DMS153 (cell line): ENCODE results near the gene ACTN4.
A peak's percentile ranks its signal among the peaks of the same experiment; 100 is the strongest.
"Not testable (repeated sequence)": the region's sequence is repeated elsewhere in the genome, so short reads cannot be mapped to it uniquely, and the experiment has no call there.

Experiments used
- DNase-seq: peaks from one replicate; lab custom pipeline; 2025; lab: John Stamatoyannopoulos, UW

Gene ACTN4

DNA sequence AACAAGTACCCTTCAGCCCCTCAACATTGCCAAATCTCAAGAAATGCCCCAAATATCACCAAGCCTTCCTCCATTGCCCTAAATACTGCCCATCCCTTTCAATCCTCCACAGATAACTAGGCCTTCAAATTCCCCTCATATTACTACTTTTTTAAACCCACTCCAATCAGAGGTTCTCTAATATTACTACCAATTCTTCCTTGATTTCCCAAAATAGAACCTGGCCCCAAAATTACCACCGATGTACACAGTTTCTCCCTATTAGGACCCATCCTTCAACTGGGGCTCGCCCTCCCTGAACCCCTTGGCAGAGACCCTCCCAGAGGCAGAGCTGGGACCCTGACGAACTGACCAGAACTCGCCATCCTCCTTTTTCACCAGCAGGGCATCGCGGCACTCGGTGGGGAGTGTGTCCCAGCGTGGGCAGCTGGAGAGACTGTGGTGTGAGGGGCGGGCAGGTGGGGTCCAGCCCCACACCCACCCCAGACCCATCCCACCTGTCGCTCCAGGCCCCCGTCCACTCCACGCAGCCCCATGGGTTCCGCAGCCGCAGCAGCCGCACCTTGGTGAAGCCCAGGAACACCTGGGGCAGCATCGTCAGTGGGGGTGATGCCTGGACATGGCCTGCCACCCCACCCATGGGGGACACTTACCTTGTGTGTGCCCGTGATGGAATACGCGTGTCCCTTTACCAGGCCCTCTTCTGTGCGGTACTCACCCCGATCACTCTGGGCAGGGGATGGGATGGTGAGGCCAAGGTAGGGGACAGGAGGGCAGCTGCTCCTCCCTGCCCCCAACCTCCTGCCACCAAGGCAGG lies 90.7 kb downstream of the ACTN4 start:
- no peak for DNase-seq

DNA sequence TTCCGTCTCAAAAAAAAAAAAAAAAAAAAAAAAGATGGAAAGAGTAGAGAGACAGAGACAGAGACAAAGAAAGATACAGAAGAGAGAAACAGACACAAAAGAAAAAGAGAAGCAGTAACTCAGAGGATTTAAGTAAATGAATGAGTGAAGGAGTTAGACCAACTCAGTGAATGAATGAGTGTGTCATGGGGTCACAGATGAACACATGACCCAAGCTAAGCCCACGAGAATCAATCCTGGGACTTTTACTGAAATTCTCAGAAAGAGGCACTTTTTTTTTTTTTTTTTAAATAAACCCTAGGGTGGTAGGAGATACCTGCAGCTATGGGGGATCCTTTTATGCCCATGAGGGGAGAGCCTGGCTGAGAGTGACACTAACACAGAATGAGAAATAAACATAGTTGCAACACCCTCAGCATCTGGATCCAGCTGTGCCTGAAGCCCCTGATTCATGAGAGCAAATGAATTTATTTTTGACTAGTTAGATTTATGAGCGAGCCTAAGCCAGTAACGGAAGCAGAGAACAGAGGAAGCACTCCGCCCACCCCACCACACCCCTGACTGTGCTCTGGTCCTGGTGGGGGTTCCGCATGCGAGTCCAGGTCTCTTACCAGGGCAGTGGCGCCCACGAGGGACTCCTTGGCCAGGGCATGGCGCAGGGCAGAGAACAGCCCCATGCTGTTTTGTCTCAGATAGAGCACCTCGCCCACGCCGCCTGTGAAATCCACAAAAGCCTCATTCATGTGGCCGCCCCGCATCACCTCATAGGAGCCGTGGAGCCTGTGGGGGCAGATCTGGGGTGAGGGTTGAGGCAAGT lies 92.2 kb downstream of the ACTN4 start:
- DNase-seq = no peak

DNA sequence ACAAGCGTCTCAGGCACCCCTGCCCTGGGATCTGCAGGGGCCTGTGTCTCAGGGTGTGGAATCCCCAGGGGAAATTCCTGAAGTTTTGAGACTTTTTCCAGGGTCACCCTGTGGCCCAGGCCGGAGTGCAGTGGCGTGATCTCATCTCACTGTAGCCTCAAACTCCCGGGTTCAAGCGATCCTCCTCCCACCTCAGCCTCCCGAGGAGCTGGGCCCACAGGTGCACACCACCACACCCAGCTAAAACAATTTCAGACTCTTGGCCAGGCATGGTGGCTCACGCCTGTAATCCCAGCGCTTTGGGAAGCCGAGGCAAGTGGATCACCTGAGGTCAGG lies 92.8 kb downstream of the ACTN4 start:
- no peak for DNase-seq

DNA sequence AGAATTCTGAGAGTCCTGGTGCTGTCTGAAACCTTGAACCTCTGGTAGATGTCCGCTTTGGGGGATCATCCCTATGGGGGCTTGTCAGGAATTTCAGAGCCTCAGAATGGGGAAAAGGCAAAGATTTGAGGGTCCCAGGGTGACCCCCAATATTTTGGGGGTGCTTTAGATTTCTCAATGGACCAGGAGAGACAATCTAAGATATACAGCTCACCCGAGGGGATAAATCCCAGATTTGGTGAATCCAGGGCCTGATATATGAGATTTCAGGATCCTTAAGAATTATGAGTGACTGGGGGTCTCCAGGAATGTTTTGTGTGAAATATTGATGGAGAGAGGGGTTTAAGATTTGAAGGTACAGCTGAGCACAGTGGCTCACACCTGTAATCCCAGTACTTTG lies 93.5 kb downstream of the ACTN4 start:
- no peak for DNase-seq

- DNase-seq = no peak
These were observed 94.2 kb downstream of the ACTN4 start for GRCh38 chr19:38741670-38742069.

- no peak for DNase-seq
These were observed 94.8 kb downstream of the ACTN4 start for GRCh38 chr19:38742296-38742695.

DNA sequence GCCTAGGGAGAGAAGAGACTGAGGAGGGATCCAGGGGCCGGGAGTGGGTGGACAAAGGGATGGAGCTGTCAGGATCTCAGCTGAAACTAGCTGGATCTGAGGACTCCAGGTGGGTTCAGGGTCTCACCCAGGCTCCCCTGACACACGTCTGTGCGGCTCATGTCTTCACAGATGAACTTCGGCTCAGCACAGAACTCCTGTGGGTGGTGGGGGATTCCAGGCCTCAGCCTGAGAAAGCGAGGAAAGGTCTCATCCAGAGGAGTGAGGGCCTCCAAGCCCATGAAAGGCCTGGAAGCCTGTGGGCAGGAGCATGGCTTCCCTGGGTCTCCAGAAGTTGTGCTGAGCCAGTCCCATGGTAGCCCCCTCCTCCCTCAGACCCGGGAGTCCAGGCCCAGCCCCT lies 95.5 kb downstream of the ACTN4 start:
- DNase-seq = no peak

GRCh38 chr19:38743394-38744297 lies 96.2 kb downstream of the ACTN4 start:
- no peak for DNase-seq

- no peak for DNase-seq
These were observed 96.8 kb downstream of the ACTN4 start, which contains the start of gene CAPN12 for GRCh38 chr19:38744298-38744681. CAPN12 (minus strand) TSS chr19:38744474; CDS start chr19:38744165, 309 bp downstream.

DNA sequence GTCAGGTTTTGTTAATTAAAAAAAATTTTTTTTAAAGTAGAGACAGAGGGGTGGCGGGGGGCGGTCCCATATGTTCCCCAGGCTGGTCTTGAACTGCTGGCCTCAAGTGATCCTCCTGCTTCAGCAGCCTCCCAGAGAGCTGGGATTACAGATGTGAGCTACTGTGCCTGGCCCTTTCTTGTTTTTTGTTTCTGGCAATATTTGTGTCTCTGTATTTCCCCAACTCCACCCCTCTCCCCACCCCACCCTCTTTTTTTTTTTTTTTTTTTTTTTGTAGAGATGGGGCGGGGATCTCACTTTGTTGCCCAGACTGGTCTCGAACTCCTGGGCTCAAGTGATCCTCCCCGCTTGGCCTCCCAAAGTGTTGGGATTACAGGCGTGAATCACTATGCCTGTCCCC lies 97.4 kb downstream of the ACTN4 start:
- no peak for DNase-seq

GRCh38 chr19:38745316-38745715 lies 97.9 kb downstream of the ACTN4 start:
- DNase-seq = no peak

GRCh38 chr19:38753783-38754182 lies 106.3 kb downstream of the ACTN4 start:
- DNase-seq = not testable (repeated sequence)

DNA sequence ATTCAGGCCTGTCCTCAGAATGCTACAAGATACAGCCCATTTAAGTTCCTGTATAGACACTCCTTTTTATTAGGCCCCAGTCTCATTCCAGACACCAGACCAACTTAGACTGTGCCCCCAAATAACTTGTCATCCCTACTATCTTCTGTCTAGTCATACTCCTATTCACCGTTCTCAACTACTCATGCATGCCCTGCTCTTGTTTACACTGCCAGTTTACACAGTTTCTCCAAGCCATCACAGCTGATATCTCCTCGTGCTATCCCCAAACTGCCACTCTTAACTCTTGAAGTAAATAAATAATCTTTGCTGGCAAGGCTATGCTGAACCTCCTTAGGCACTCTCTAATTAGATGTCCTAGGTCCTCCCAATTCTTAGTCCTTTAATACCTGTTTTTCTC lies 106.7 kb downstream of the ACTN4 start:
- DNase-seq = not testable (repeated sequence)

DNA sequence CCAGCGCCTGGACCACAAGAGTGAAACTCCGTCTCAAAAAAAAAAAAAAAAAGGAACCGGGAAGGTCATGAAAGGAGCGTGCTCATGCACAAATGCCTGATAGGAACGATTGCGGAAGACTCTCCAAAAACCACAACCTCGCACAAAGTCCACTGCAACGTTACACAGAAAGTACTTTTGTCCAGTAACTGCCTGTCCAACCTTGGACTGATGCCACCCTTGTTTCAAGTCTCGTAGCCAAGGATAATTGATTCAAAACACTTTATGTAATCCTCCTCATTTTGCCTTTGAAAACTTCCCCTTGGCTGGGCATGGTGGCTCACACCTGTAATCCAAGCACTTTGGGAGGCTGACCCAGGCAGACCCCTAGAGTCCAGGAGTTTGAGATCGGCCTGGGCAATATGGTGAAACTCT lies 112.1 kb downstream of the ACTN4 start:
- DNase-seq = no peak

- DNase-seq = not testable (repeated sequence)
These were observed 113.5 kb downstream of the ACTN4 start for GRCh38 chr19:38760805-38761517.

- DNase-seq = not testable (repeated sequence)
These were observed 114.5 kb downstream of the ACTN4 start for GRCh38 chr19:38761884-38762389.

GRCh38 chr19:38763795-38764220 lies 116.4 kb downstream of the ACTN4 start:
- no peak for DNase-seq

GRCh38 chr19:38765214-38765613 lies 117.8 kb downstream of the ACTN4 start:
- DNase-seq = no peak

- DNase-seq = no peak
These were observed 119.0 kb downstream of the ACTN4 start for GRCh38 chr19:38766276-38767047.

DNA sequence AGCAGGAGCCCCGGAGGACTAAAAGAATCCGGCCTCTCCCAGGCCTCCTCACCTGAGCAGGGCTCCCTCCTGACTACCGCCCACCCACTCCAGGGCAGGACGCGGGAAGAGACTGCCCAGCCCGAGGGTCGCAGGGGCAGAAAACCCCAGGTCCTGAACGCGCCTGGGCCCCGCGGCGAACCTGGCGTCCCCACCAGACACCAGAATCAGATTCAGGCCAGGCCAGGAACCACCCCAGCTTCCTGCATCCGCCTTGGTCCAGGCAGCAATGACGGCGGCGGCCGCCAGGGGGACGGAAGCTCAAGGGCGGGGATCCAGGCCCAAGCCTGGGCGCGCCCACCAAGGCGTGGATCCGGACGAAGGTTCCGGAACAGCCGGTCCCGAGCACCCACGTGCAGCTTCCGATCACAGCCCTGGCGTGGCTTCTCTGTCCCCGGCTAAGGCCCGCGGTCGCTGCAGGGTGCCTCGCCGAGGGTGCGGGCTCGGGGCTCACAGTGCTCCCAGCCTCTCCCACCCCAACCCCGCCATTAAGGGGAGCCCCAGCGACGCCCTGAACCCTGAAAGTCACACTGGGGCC lies 122.3 kb downstream of the ACTN4 start:
- peak; percentile 34 for DNase-seq
